IMR-90 (cell line): ENCODE data around the gene ANO4.

Source experiments
- BHLHE40 ChIP-seq: fragments of 150-350 bp; IDR thresholded peaks from 2 replicates; pipeline ENCODE4 v1.6.1; 2016; ENCODE audit warnings: mild to moderate bottlenecking, low read depth, low read length
- CEBPB ChIP-seq: IDR thresholded peaks from 2 replicates; pipeline ENCODE4 v1.6.1; 2012; ENCODE audit warnings: low read depth, low read length, improper control_type of control experiment
- MAFK ChIP-seq: IDR thresholded peaks from 2 replicates; pipeline ENCODE4 v1.6.1; 2012; ENCODE audit warnings: low read depth, low read length, improper control_type of control experiment
- MAZ ChIP-seq: IDR thresholded peaks from 2 replicates; pipeline ENCODE4 v1.6.1; 2012; ENCODE audit warnings: low read depth, mild to moderate bottlenecking, low read length, improper control_type of control experiment, moderate library complexity, borderline replicate concordance
- POLR2A ChIP-seq: IDR thresholded peaks from 2 replicates; pipeline ENCODE4 v1.6.1; 2012; ENCODE audit warnings: mild to moderate bottlenecking, low read depth, low read length
- RAD21 ChIP-seq: IDR thresholded peaks from 2 replicates; pipeline ENCODE4 v1.6.1; 2012; ENCODE audit warnings: low read length, improper control_type of control experiment
- USF2 ChIP-seq: fragments of 150-350 bp; IDR thresholded peaks from 2 replicates; pipeline ENCODE4 v1.6.1; 2017; ENCODE audit warnings: mild to moderate bottlenecking, antibody characterized with exemption, low read length, low read depth
- TF ChIP-seq, protein P1 (sequence below): conservative IDR thresholded peaks from 2 replicates; pipeline ENCODE4 v1.5.1; 2012; ENCODE audit warnings: mild to moderate bottlenecking, low read depth, low read length, improper control_type of control experiment

DNA sequence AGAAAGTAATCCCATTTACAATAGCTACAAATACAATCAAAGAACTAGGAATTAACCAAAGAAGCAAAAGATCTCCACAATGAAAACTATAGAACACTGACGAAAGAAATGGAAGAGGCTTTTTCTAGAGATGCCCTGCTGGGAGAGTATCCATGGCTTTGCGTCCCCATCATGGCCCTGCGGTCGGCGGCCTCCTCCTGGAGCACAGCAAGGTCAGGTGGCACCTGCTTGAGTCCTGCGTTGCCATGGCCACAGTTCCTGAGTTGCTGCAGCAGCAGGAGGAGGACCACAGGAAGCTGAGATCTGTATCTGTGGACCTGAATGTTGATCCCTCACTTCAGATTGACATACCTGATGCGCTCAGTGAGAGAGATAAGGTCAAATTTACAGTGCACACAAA lies 271.9 kb downstream of the ANO4 start:
- TF ChIP-seq, protein P1, sequence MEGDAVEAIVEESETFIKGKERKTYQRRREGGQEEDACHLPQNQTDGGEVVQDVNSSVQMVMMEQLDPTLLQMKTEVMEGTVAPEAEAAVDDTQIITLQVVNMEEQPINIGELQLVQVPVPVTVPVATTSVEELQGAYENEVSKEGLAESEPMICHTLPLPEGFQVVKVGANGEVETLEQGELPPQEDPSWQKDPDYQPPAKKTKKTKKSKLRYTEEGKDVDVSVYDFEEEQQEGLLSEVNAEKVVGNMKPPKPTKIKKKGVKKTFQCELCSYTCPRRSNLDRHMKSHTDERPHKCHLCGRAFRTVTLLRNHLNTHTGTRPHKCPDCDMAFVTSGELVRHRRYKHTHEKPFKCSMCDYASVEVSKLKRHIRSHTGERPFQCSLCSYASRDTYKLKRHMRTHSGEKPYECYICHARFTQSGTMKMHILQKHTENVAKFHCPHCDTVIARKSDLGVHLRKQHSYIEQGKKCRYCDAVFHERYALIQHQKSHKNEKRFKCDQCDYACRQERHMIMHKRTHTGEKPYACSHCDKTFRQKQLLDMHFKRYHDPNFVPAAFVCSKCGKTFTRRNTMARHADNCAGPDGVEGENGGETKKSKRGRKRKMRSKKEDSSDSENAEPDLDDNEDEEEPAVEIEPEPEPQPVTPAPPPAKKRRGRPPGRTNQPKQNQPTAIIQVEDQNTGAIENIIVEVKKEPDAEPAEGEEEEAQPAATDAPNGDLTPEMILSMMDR = no peak
- TF ChIP-seq MAZ = no peak
- no peak for TF ChIP-seq POLR2A
- TF ChIP-seq MAFK = no peak
- TF ChIP-seq USF2 = no peak
- no peak for TF ChIP-seq BHLHE40
- TF ChIP-seq RAD21 = no peak
- no peak for TF ChIP-seq CEBPB
